ENCODE data around the gene RGR. TPM values are rescaled to one million over a fixed set of nuclear protein-coding genes. Genes with fewer than 3 reads are reported as not detected.

Gene RGR
- total RNA-seq, 4 donors from 2014 or later = not detected

DNA sequence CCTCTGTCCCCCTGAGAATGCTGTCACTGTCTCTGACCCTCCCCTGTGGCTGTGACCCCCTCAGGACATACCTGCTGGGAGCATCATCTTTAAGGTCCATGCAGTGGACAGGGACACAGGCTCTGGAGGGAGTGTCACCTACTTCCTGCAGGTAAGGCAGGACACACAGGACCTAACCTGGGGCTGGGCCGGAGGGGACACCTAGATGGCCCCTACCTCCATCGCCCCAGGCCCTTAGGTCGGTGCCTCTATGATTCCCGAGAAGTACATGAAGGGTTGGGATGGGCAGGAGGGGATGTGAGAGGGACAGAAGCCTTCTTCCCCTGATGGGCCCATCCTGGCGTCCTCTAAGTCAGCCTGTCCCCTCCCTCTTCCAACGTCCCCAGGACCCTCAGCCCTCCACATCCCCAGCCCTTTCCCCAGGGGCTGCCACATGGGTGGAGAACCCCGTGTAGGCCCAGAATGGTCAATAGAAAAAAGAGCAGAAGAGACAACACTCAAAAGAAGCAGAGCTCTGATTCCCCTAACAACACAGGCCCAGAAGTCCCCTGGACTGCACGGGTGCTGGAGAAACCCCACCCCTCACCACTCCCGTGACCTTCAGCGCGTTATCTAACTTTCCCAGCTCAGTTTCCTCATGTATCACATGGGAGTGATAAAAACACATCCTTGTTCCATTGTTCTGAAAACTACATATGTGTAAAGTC lies 44.2 kb upstream of the RGR start:
- TF ChIP-seq POLR2A (IDR thresholded peaks at IDR 0.05) = no peak
- no peak for TF ChIP-seq POLR2AphosphoS5 (IDR thresholded peaks at IDR 0.05)
- TF ChIP-seq EP300 (IDR thresholded peaks at IDR 0.05) = no peak
- TF ChIP-seq, protein P1, sequence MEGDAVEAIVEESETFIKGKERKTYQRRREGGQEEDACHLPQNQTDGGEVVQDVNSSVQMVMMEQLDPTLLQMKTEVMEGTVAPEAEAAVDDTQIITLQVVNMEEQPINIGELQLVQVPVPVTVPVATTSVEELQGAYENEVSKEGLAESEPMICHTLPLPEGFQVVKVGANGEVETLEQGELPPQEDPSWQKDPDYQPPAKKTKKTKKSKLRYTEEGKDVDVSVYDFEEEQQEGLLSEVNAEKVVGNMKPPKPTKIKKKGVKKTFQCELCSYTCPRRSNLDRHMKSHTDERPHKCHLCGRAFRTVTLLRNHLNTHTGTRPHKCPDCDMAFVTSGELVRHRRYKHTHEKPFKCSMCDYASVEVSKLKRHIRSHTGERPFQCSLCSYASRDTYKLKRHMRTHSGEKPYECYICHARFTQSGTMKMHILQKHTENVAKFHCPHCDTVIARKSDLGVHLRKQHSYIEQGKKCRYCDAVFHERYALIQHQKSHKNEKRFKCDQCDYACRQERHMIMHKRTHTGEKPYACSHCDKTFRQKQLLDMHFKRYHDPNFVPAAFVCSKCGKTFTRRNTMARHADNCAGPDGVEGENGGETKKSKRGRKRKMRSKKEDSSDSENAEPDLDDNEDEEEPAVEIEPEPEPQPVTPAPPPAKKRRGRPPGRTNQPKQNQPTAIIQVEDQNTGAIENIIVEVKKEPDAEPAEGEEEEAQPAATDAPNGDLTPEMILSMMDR (IDR thresholded peaks at IDR 0.05) = no peak
- H3K27ac ChIP-seq = no peak overlapping the region
- H3K9me3 ChIP-seq = no peaks in the 10 kb centered on the region
- peaks cover 6% of the 10 kb centered on the region for H3K27me3 ChIP-seq
- no peak for DNase-seq (ENCODE audit: low spot score in 2 of 2)
- WGBS = 82% methylated on average over 11 of the region's 11 CpGs
- H3K36me3 ChIP-seq = no peaks in the 10 kb centered on the region
- H3K4me3 ChIP-seq = no peak overlapping the region
- peaks cover 20% of the 10 kb centered on the region for H3K4me1 ChIP-seq

DNA sequence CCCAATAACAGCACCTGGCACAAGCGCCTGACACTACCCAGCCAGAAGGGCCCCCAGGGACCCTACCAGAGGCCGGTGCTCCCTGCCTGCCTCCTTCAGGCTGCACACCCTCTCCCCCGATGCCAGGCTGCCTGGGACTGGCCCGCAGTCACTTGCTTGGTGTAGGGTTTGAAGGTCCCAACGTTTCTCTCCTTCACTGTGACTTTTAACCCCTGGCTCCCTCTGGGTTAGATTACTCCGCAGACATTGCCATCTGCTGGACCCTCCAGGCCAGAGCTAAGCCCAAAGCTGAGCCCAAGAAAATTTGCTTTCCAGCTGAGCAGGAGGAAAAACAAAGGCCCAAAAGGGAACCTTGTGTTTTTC lies 43.6 kb upstream of the RGR start:
- peak in 1 of 2 donors; percentile 21 for DNase-seq (ENCODE audit: low spot score in 2 of 2)
- 58% methylated on average over 4 of the region's 6 CpGs for WGBS
- peaks cover 17% of the 10 kb centered on the region for H3K4me1 ChIP-seq
- TF ChIP-seq, protein P1 (IDR thresholded peaks at IDR 0.05) = no peak
- TF ChIP-seq POLR2A (IDR thresholded peaks at IDR 0.05) = no peak
- TF ChIP-seq EP300 (IDR thresholded peaks at IDR 0.05) = no peak
- no peak for TF ChIP-seq POLR2AphosphoS5 (IDR thresholded peaks at IDR 0.05)
- H3K36me3 ChIP-seq = no peaks in the 10 kb centered on the region
- no peak overlapping the region for H3K4me3 ChIP-seq
- peaks cover 5% of the 10 kb centered on the region for H3K27me3 ChIP-seq
- no peaks in the 10 kb centered on the region for H3K9me3 ChIP-seq
- H3K27ac ChIP-seq = no peak overlapping the region

DNA sequence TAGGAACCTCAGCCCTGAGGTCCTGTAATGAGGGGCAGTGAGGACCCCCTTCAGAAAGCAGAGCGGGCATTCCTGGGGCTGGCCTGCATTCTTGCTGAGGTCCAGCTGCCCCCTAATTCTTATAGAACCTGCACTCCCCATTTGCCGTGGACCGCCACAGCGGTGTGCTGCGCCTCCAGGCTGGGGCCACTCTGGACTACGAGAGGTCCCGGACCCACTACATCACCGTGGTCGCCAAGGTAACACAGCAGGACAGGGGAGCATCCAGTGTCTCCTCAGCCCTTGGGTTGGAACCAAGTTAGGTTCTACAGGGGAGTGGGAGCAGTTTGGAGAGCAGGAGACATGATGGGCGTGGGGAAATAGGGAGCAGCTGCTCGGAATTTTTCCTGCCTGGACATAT lies 43.2 kb upstream of the RGR start:
- Histone ChIP-seq H3K36me3 (no peaks in the 10 kb centered on the region), H3K27me3 (peaks cover 5% of the 10 kb centered on the region), H3K4me3 (no peak overlapping the region), H3K4me1 (peaks cover 17% of the 10 kb centered on the region), H3K27ac (no peak overlapping the region), H3K9me3 (no peaks in the 10 kb centered on the region)
- WGBS = 89% methylated on average over 10 of the region's 11 CpGs
- no peak for TF ChIP-seq EP300 (IDR thresholded peaks at IDR 0.05)
- TF ChIP-seq, protein P1 (IDR thresholded peaks at IDR 0.05) = no peak
- TF ChIP-seq POLR2A (IDR thresholded peaks at IDR 0.05) = no peak
- TF ChIP-seq POLR2AphosphoS5 (IDR thresholded peaks at IDR 0.05) = no peak
- peak in 1 of 2 donors; percentile 44 for DNase-seq (ENCODE audit: low spot score in 2 of 2)

DNA sequence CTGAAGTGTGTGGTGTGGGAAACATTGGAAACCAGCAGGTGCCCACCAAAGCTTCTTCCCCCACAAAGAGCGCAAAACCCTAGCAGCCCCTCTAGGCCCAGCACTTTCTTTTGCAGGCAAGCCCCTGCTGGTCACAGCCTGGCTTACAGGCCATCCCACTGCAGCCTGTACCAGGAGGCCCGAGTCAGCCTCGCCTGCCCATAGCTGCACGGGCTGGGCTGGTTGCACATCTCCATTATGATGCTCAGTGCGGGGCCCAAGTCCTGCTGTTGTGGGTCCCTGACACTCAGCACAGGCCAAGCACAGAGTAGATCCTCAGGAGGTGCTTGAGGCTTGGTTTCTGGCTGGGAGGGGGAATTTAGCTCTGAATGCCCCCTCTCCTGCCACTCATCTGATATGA lies 42.5 kb upstream of the RGR start:
- Histone ChIP-seq H3K4me1 (peaks cover 11% of the 10 kb centered on the region), H3K9me3 (no peaks in the 10 kb centered on the region), H3K4me3 (no peak overlapping the region), H3K36me3 (no peaks in the 10 kb centered on the region), H3K27ac (no peak overlapping the region), H3K27me3 (peaks cover 5% of the 10 kb centered on the region)
- TF ChIP-seq POLR2A (IDR thresholded peaks at IDR 0.05) (no peak), EP300 (IDR thresholded peaks at IDR 0.05) (no peak), POLR2AphosphoS5 (IDR thresholded peaks at IDR 0.05) (no peak)
- TF ChIP-seq, protein P1 (IDR thresholded peaks at IDR 0.05) = no peak
- DNase-seq (ENCODE audit: low spot score in 2 of 2) = peak in 1 of 2 donors; percentile 48
- WGBS = 100% methylated on average over 1 of the region's 5 CpGs

DNA sequence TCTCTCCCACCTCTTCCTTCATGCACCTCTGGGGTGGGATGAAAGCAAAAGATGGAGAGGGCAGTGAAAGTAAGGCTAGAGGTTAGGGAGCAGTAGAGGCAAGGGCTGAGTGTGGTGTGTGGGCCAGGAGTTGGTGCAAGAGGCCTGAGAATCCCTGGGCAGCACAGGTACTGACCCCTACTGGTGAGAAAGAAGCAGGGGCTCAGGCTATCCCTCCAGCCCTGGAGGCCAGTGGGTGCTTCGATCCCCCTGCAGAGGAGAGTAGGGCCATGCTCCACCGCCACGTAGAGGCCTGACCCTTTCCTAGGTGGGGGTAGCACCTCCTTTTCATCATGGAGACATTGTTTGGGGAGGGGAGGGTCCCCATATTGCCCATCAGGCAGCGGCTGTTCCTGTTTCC lies 40.7 kb upstream of the RGR start:
- no peak for TF ChIP-seq POLR2A (IDR thresholded peaks at IDR 0.05)
- TF ChIP-seq, protein P1 (IDR thresholded peaks at IDR 0.05) = peak in 1 of 2 donors; percentile 13
- WGBS = 89% methylated on average over 4 of the region's 4 CpGs
- peaks cover 5% of the 10 kb centered on the region for H3K27me3 ChIP-seq
- DNase-seq (ENCODE audit: low spot score in 2 of 2) = no peak
- peaks cover under 1% of the 10 kb centered on the region for H3K4me1 ChIP-seq
- H3K36me3 ChIP-seq = no peaks in the 10 kb centered on the region
- no peak overlapping the region for H3K27ac ChIP-seq
- H3K4me3 ChIP-seq = no peak overlapping the region
- H3K9me3 ChIP-seq = no peaks in the 10 kb centered on the region

Data from suprapubic skin (tissue), 4 donors.